Measurements from ENCODE around the gene TGM2.

GRCh38 chr20:38177201-38177600, 12.1 kb upstream of the TGM2 start:
- TF ChIP-seq, protein P1, sequence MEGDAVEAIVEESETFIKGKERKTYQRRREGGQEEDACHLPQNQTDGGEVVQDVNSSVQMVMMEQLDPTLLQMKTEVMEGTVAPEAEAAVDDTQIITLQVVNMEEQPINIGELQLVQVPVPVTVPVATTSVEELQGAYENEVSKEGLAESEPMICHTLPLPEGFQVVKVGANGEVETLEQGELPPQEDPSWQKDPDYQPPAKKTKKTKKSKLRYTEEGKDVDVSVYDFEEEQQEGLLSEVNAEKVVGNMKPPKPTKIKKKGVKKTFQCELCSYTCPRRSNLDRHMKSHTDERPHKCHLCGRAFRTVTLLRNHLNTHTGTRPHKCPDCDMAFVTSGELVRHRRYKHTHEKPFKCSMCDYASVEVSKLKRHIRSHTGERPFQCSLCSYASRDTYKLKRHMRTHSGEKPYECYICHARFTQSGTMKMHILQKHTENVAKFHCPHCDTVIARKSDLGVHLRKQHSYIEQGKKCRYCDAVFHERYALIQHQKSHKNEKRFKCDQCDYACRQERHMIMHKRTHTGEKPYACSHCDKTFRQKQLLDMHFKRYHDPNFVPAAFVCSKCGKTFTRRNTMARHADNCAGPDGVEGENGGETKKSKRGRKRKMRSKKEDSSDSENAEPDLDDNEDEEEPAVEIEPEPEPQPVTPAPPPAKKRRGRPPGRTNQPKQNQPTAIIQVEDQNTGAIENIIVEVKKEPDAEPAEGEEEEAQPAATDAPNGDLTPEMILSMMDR (IDR thresholded peaks at IDR 0.05), result no peak
- no peak for TF ChIP-seq POLR2A (IDR thresholded peaks at IDR 0.05)
